ENCODE data around the gene HNRNPA3. TPM values are rescaled to one million over a fixed set of nuclear protein-coding genes. Genes with fewer than 3 reads are reported as not detected.

The HNRNPA3 gene
- total and polyA plus RNA-seq, 2 experiments from 2014 or later: 15.0 to 51.0 TPM

- in situ Hi-C loops (cut with MboI): no loop called here
- H3K4me2 ChIP-seq (ENCODE audit: unreplicated experiment): no peak overlapping the region
- H3K36me3 ChIP-seq (ENCODE audit: low read depth): peaks cover 52% of the 10 kb centered on the region
- H3K4me3 ChIP-seq: no peak overlapping the region
- no peak for DNase-seq
- H3K9me2 ChIP-seq (ENCODE audit: insufficient read depth): no peaks in the 10 kb centered on the region
- no peak overlapping the region for H2AFZ ChIP-seq
- no peaks in the 10 kb centered on the region for H3K4me1 ChIP-seq (ENCODE audit: insufficient read depth)
- peak overlapping the region; percentile 19 for H3K27ac ChIP-seq
- TF ChIP-seq EZH2phosphoT487 (IDR thresholded peaks at IDR 0.05; ENCODE audit: insufficient read depth, low read depth) (no peak), EZH2 (IDR thresholded peaks at IDR 0.05; ENCODE audit: insufficient read depth, poor library complexity, severe bottlenecking) (no peak)
- WGBS, 2 experiments (ENCODE audit: low coverage in 1 of 2, low lambda C conversion rate in 2 of 2, missing lambda C conversion rate in 2 of 2): 76 to 77% methylated on average over 2 of the region's 2 CpGs
- H3K9me3 ChIP-seq (ENCODE audit: low read depth): no peaks in the 10 kb centered on the region
- no peak overlapping the region for H3K9ac ChIP-seq
- H3K27me3 ChIP-seq (replicated peaks; ENCODE audit: insufficient read depth): no peaks in the 10 kb centered on the region
- H4K20me1 ChIP-seq (ENCODE audit: insufficient read depth): no peaks in the 10 kb centered on the region
- H3K79me2 ChIP-seq (ENCODE audit: insufficient read depth): peaks cover 52% of the 10 kb centered on the region
- peaks cover 99% of the 10 kb centered on the region for H3F3A ChIP-seq (ENCODE audit: insufficient read depth)
Measured at GRCh38 chr2:177225965-177226360, 13.4 kb downstream of the HNRNPA3 start.

- TF ChIP-seq EZH2 (IDR thresholded peaks at IDR 0.05; ENCODE audit: insufficient read depth, poor library complexity, severe bottlenecking): no peak
- TF ChIP-seq EZH2phosphoT487 (IDR thresholded peaks at IDR 0.05; ENCODE audit: insufficient read depth, low read depth): no peak
- DNase-seq: no peak
- no peak overlapping the region for H3K4me2 ChIP-seq (ENCODE audit: unreplicated experiment)
- H3K27me3 ChIP-seq (replicated peaks; ENCODE audit: insufficient read depth): no peaks in the 10 kb centered on the region
- no peak overlapping the region for H3K9ac ChIP-seq
- no peak overlapping the region for H3K4me3 ChIP-seq
- in situ Hi-C loops (cut with MboI): no loop called here
- H2AFZ ChIP-seq: no peak overlapping the region
- no peaks in the 10 kb centered on the region for H3K9me2 ChIP-seq (ENCODE audit: insufficient read depth)
- no peaks in the 10 kb centered on the region for H3K4me1 ChIP-seq (ENCODE audit: insufficient read depth)
- no peak overlapping the region for H3K27ac ChIP-seq
- 93% methylated on average over 8 of the region's 8 CpGs for WGBS, 2 experiments (ENCODE audit: low coverage in 1 of 2, low lambda C conversion rate in 2 of 2, missing lambda C conversion rate in 2 of 2)
- H3K9me3 ChIP-seq (ENCODE audit: low read depth): no peaks in the 10 kb centered on the region
- no peaks in the 10 kb centered on the region for H4K20me1 ChIP-seq (ENCODE audit: insufficient read depth)
- H3K36me3 ChIP-seq (ENCODE audit: low read depth): peaks cover 60% of the 10 kb centered on the region
- peaks cover 86% of the 10 kb centered on the region for H3F3A ChIP-seq (ENCODE audit: insufficient read depth)
- peaks cover 68% of the 10 kb centered on the region for H3K79me2 ChIP-seq (ENCODE audit: insufficient read depth)
Measured at GRCh38 chr2:177229442-177230242, 17.0 kb downstream of the HNRNPA3 start.

GRCh38 chr2:177231270-177231669 lies 18.7 kb downstream of the HNRNPA3 start:
- peaks cover 63% of the 10 kb centered on the region for H3K36me3 ChIP-seq (ENCODE audit: low read depth)
- H3K79me2 ChIP-seq (ENCODE audit: insufficient read depth): peaks cover 85% of the 10 kb centered on the region
- peaks cover 76% of the 10 kb centered on the region for H3F3A ChIP-seq (ENCODE audit: insufficient read depth)
- TF ChIP-seq EZH2phosphoT487 (IDR thresholded peaks at IDR 0.05; ENCODE audit: insufficient read depth, low read depth) (no peak), EZH2 (IDR thresholded peaks at IDR 0.05; ENCODE audit: insufficient read depth, poor library complexity, severe bottlenecking) (no peak)
- H3K9me2 ChIP-seq (ENCODE audit: insufficient read depth): no peaks in the 10 kb centered on the region
- H3K9ac ChIP-seq: no peak overlapping the region
- H3K4me3 ChIP-seq: no peak overlapping the region
- no peak overlapping the region for H2AFZ ChIP-seq
- no peak for DNase-seq
- H3K27ac ChIP-seq: no peak overlapping the region
- H4K20me1 ChIP-seq (ENCODE audit: insufficient read depth): peaks cover 6% of the 10 kb centered on the region; the same call in 1 of the 2 replicates
- no peak overlapping the region for H3K4me2 ChIP-seq (ENCODE audit: unreplicated experiment)
- H3K4me1 ChIP-seq (ENCODE audit: insufficient read depth): no peaks in the 10 kb centered on the region
- WGBS, 2 experiments (ENCODE audit: low coverage in 1 of 2, low lambda C conversion rate in 2 of 2, missing lambda C conversion rate in 2 of 2): 97 to 98% methylated on average over 3 of the region's 3 CpGs
- in situ Hi-C loops (cut with MboI): no loop called here
- H3K27me3 ChIP-seq (replicated peaks; ENCODE audit: insufficient read depth): no peaks in the 10 kb centered on the region
- no peaks in the 10 kb centered on the region for H3K9me3 ChIP-seq (ENCODE audit: low read depth)

- Histone ChIP-seq H3K27me3 (replicated peaks; ENCODE audit: insufficient read depth) (no peaks in the 10 kb centered on the region), H3K9ac (no peak overlapping the region), H3K4me1 (ENCODE audit: insufficient read depth) (no peaks in the 10 kb centered on the region), H3K4me2 (ENCODE audit: unreplicated experiment) (no peak overlapping the region), H3K36me3 (ENCODE audit: low read depth) (peaks cover 60% of the 10 kb centered on the region), H3K79me2 (ENCODE audit: insufficient read depth) (peaks cover 94% of the 10 kb centered on the region), H4K20me1 (ENCODE audit: insufficient read depth) (peaks cover 6% of the 10 kb centered on the region; the same call in 1 of the 2 replicates), H2AFZ (no peak overlapping the region), H3K4me3 (no peak overlapping the region), H3K27ac (no peak overlapping the region), H3F3A (ENCODE audit: insufficient read depth) (peaks cover 75% of the 10 kb centered on the region), H3K9me3 (ENCODE audit: low read depth) (no peaks in the 10 kb centered on the region), H3K9me2 (ENCODE audit: insufficient read depth) (no peaks in the 10 kb centered on the region)
- in situ Hi-C loops (cut with MboI): no loop called here
- no peak for TF ChIP-seq EZH2 (IDR thresholded peaks at IDR 0.05; ENCODE audit: insufficient read depth, poor library complexity, severe bottlenecking)
- no peak for TF ChIP-seq EZH2phosphoT487 (IDR thresholded peaks at IDR 0.05; ENCODE audit: insufficient read depth, low read depth)
- 87 to 90% methylated on average over 8 of the region's 8 CpGs for WGBS, 2 experiments (ENCODE audit: low coverage in 1 of 2, low lambda C conversion rate in 2 of 2, missing lambda C conversion rate in 2 of 2)
- DNase-seq: no peak
Measured at GRCh38 chr2:177232098-177232704, 19.6 kb downstream of the HNRNPA3 start.

Measured in GM23248 (cell line).